ENCODE data around the gene TNS4. TPM values are rescaled to one million over a fixed set of nuclear protein-coding genes. Genes with fewer than 3 reads are reported as not detected.

The TNS4 gene
- total and polyA plus RNA-seq, 2 of the 4 experiments (the other 2 are of a cell fraction), result not detected

GRCh38 chr17:40486522-40487370 lies 14.7 kb downstream of the TNS4 start:
- TSS peak; percentile 94 for BruUV-seq (replicated peaks)

More at GRCh38 chr17:40486522-40487370, 14.7 kb downstream of the TNS4 start:
- Histone ChIP-seq H4K91ac (ENCODE audit: insufficient read depth, low read depth, low read length) (peak overlapping the region; percentile 100), H3K36me3 (ENCODE audit: control insufficient read depth, insufficient read depth, low read length) (no peaks in the 10 kb centered on the region), H2AK5ac (ENCODE audit: low read depth, low read length) (peak overlapping the region; percentile 97), H3K56ac (ENCODE audit: extremely low read depth, insufficient read depth, low read length) (peak overlapping the region; percentile 97), H3K9me3 (ENCODE audit: control insufficient read depth, insufficient read depth, low read length) (no peaks in the 10 kb centered on the region), H4K5ac (ENCODE audit: low read depth, low read length) (peak overlapping the region; percentile 91), H3K9me1 (ENCODE audit: insufficient read depth, low read length) (peaks cover 51% of the 10 kb centered on the region), H3K79me1 (ENCODE audit: low read depth in 1 of 2, low read length in 2 of 2) (peaks cover 0 to 25% of the 10 kb centered on the region in 2 experiments; a peak in 3 of 4 replicates), H2AFZ (replicated peaks; ENCODE audit: low read length, poor library complexity) (peak overlapping the region; percentile 87), H2AK9ac (replicated peaks; ENCODE audit: low read depth, low read length, poor library complexity) (peak overlapping the region; percentile 94), H4K8ac (ENCODE audit: low read depth in 2 of 2, low read length in 2 of 2) (peak overlapping the region; percentile 90 to 98), H3K4ac (ENCODE audit: low read depth, low read length) (peak overlapping the region; percentile 99), H3K27me3 (ENCODE audit: control insufficient read depth, insufficient read depth, low read length) (no peaks in the 10 kb centered on the region), H2BK15ac (ENCODE audit: low read depth, low read length) (peak overlapping the region; percentile 96), H3K4me3 (ENCODE audit: insufficient read depth, low read depth, low read length) (no peak overlapping the region), H3K9ac (ENCODE audit: low read depth, low read length) (peak overlapping the region; percentile 43), H3K27ac (ENCODE audit: insufficient read depth, low read length) (peak overlapping the region; percentile 89), H3K4me2 (ENCODE audit: low read depth, low read length) (peak overlapping the region; percentile 73), H2BK5ac (ENCODE audit: low read depth, low read length, poor library complexity, severe bottlenecking) (peak overlapping the region; percentile 99), H4K20me1 (ENCODE audit: insufficient read depth, low read length) (no peaks in the 10 kb centered on the region), H2BK20ac (ENCODE audit: low read depth, low read length) (peak overlapping the region; percentile 100), H3K18ac (ENCODE audit: low read depth, low read length) (peak overlapping the region; percentile 96), H3K23ac (ENCODE audit: low read depth, low read length) (peak overlapping the region; percentile 98), H3K4me1 (ENCODE audit: control insufficient read depth, insufficient read depth, low read length) (peaks cover 51% of the 10 kb centered on the region), H2BK120ac (ENCODE audit: low read depth, low read length) (peak overlapping the region; percentile 100), H3K14ac (replicated peaks; ENCODE audit: low read depth, low read length) (peak overlapping the region; percentile 96)
- POLR2A ChIA-PET (ENCODE audit: unreplicated experiment), result interaction anchor here (0.5 to 1.6 kb wide), 7 partner anchors 12 to 121 kb away, joined by 3 to 6 read pairs (median 3); no protein-coding TSS in a partner anchor
- intact Hi-C loops (cut with micrococcal nuclease), result loop anchor here (1.0 kb wide), 2 partner anchors 13 to 35 kb away; no protein-coding TSS in a partner anchor
- 0 out of 2 replicates have a peak, but pooled peaks have one; percentile 14 for TF ChIP-seq MAZ (IDR thresholded peaks at IDR 0.05; ENCODE audit: borderline replicate concordance, low read depth, low read length)
- TF ChIP-seq CEBPB (IDR thresholded peaks at IDR 0.05; ENCODE audit: low read depth, low read length), result peak; percentile 89
- TF ChIP-seq FOS (IDR thresholded peaks at IDR 0.05; ENCODE audit: low read depth, low read length), result no peak
- dilution Hi-C loops (cut with HindIII; ENCODE audit: low sequenced_read_pairs, unreplicated experiment), result no loop called here
- in situ Hi-C loops (cut with MboI; ENCODE audit: low sequenced_read_pairs), result no loop called here
- CTCF ChIA-PET, result interaction anchor here (0.6 kb wide), 1 partner anchor 45 kb away, joined by 4 read pairs; no protein-coding TSS in a partner anchor
- ATAC-seq (ENCODE audit: low read depth) (peak; percentile 18), DNase-seq (peak; percentile 87)
- WGBS, 2 experiments (ENCODE audit: extremely low coverage in 2 of 2, insufficient read length in 1 of 2), result 46% methylated on average over 4 of the region's 12 CpGs; no CpG with 5 or more reads in 1 of the 2 experiments
